Colonic mucosa (tissue), 4 donors: ENCODE measurements around the gene ASCL4. TPM values are rescaled to one million over a fixed set of nuclear protein-coding genes. Genes with fewer than 3 reads are reported as not detected.

Experiments
- DNase-seq: peaks from one replicate; pipeline ENCODE4 v3.0.0-alpha.2; 2020
- H3K27ac ChIP-seq: fragments of 200-600 bp; one replicate; pipeline ENCODE4 v1.8.0; 2021
- H3K27me3 ChIP-seq: fragments of 200-600 bp; one replicate; pipeline ENCODE4 v1.8.0; 2021
- H3K36me3 ChIP-seq: fragments of 200-600 bp; one replicate; pipeline ENCODE4 v1.8.0; 2021
- H3K4me1 ChIP-seq: fragments of 200-600 bp; one replicate; pipeline ENCODE4 v1.8.0; 2021; ENCODE audit warnings: mild to moderate bottlenecking
- H3K4me3 ChIP-seq: fragments of 200-600 bp; one replicate; pipeline ENCODE4 v1.8.0; 2021
- H3K9ac ChIP-seq, 2 donors: one replicate each; pipeline ENCODE4 v1.7.0; 2013; ENCODE audit warnings: control low read depth in 2 of 2, low read depth in 2 of 2, low read length in 2 of 2
- H3K9me3 ChIP-seq: fragments of 200-600 bp; one replicate; pipeline ENCODE4 v1.8.0; 2021
- CTCF ChIP-seq: fragments of 200-600 bp; IDR thresholded peaks from one replicate; pipeline ENCODE4 v1.8.0; 2022; ENCODE audit warnings: antibody characterized with exemption, mild to moderate bottlenecking
- intact Hi-C: fragments of 100-400 bp; cut with DNase I; formaldehyde crosslinking; loops from one replicate; pipeline ENCODE4 v1.14.1; 2022
- total RNA-seq, 2 donors: library from RNA; stranded (reverse); fragmentation: NEBNext Ultra II Directional in 1 of 2; extraction: Animal tissue kit (Norgen Biotek cat#: 25700) in 1 of 2; gene quantifications; one replicate each; pipeline ENCODE4 v1.2.1, GENCODE V29; 2021
- donor health status: healthy.
- donor health status: DM: no; HTN: no; CAD: no.
- donor health status: DM: no; HTN: no; CAD: no.

Gene ASCL4
- total RNA-seq, 2 donors from 2014 or later = not detected

GRCh38 chr12:107759410-107759809, 15.1 kb upstream of the ASCL4 start:
- peak overlapping the region in 1 of 2 donors; percentile 95 for H3K9ac ChIP-seq
- H3K4me3 ChIP-seq = peak overlapping the region; percentile 82
- H3K36me3 ChIP-seq = no peaks in the 10 kb centered on the region
- DNase-seq = peak; percentile 81
- intact Hi-C loops = loop anchor here (5.0 kb wide), 1 partner anchor 72 kb away; the partner anchor contains the start of gene PWP1
- no peaks in the 10 kb centered on the region for H3K4me1 ChIP-seq
- H3K9me3 ChIP-seq = no peaks in the 10 kb centered on the region
- no peaks in the 10 kb centered on the region for H3K27me3 ChIP-seq
- peak overlapping the region; percentile 72 for H3K27ac ChIP-seq
- TF ChIP-seq CTCF = no peak

DNA sequence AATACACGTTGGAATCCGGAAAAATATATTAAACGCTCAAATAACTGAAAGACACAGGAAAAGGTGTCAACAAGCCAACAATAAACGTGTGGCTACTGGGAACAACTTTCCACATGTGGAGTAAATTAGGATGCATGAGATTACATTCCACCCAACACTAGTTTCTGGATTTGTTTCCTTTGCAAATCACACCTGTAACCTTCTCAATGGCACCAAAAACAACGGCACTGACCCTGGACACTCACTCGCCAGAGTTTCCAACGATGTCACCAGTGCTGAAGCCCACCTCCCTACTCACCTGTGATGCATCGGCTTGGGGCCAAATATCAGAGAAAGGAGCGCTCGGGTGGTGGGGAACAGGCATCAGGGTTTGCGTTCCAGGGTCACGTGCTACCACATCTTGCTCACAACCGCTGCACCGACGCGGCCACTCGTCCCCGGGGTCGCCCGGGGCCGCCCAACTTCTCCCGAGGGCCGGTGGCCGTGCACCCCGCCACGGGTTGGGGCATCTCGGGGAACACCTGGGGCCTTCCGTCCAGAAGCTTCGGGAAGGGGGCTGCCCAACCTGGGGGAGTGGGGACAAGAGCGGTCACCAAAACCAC, 14.2 kb upstream of the ASCL4 start:
- Histone ChIP-seq H3K36me3 (no peaks in the 10 kb centered on the region), H3K9ac (peak overlapping the region; percentile 84 to 95), H3K27me3 (no peaks in the 10 kb centered on the region), H3K4me3 (peak overlapping the region; percentile 82), H3K27ac (peak overlapping the region; percentile 72), H3K9me3 (no peaks in the 10 kb centered on the region), H3K4me1 (no peaks in the 10 kb centered on the region)
- peak; percentile 56 for DNase-seq
- intact Hi-C loops = loop anchor here (5.0 kb wide), 1 partner anchor 122 kb away; no protein-coding TSS in a partner anchor
- no peak for TF ChIP-seq CTCF

DNA sequence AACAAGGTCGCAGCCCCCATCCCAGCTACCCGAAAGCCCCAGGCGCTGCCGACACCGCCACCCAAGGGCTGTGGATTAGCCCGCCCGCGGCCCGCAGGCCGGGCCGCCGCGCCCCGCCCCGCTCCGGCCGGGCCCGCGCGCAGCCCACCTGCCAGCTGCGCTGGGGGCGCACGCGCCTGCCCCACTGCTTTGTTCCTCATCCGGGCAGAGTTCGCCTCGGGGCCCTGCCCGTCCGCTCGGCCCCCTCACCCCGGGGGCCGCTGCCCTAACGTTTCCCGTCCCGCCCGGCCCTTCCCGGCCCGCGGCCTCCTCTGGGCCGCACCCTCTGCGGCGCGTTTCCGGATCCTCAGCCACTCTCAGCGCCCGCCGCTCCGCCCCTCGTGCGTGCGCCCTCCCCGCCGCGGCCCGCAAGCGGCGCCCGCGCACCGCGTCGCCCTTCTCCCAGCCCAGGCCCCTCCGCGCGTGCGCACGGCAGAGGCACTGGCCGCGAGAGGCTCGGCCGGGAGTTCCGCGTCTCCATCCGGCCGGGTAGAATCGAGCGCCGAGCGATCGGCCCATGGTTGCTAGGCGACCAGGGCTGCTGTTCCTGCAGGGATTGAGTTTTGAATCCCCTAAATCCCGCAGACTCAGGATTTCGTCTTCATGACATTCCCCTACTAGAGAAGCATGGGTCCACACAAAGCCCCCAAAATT, 13.5 kb upstream of the ASCL4 start, which contains the start of gene PRDM4:
TSS of gene PRDM4 (minus strand) at position 329 of the 693 bp plus-strand sequence. CDS start 622 bp downstream, outside the sequence.
- Histone ChIP-seq H3K4me1 (no peaks in the 10 kb centered on the region), H3K27me3 (no peaks in the 10 kb centered on the region), H3K36me3 (no peaks in the 10 kb centered on the region), H3K9ac (peak within 1 kb of the TSS; percentile 84 to 95), H3K27ac (peak within 1 kb of the TSS; percentile 72), H3K4me3 (peak within 1 kb of the TSS; percentile 82), H3K9me3 (no peaks in the 10 kb centered on the region)
- peak; percentile 91 for DNase-seq
- TF ChIP-seq CTCF = no peak
- intact Hi-C loops = loop anchor here (5.0 kb wide), 1 partner anchor 121 kb away; no protein-coding TSS in a partner anchor

- no peaks in the 10 kb centered on the region for H3K9me3 ChIP-seq
- peak overlapping the region; percentile 82 for H3K4me3 ChIP-seq
- H3K27ac ChIP-seq = no peak overlapping the region
- intact Hi-C loops = loop anchor here (5.0 kb wide), 1 partner anchor 121 kb away; no protein-coding TSS in a partner anchor
- peak overlapping the region in 1 of 2 donors; percentile 60 for H3K9ac ChIP-seq
- no peaks in the 10 kb centered on the region for H3K4me1 ChIP-seq
- no peaks in the 10 kb centered on the region for H3K27me3 ChIP-seq
- DNase-seq = no peak
- H3K36me3 ChIP-seq = no peaks in the 10 kb centered on the region
- TF ChIP-seq CTCF = no peak
Observed at GRCh38 chr12:107761502-107761904, 13.0 kb upstream of the ASCL4 start.

- H3K4me1 ChIP-seq = no peaks in the 10 kb centered on the region
- no peak for TF ChIP-seq CTCF
- intact Hi-C loops = loop anchor here (5.0 kb wide), 1 partner anchor 119 kb away; no protein-coding TSS in a partner anchor
- DNase-seq = no peak
- no peak overlapping the region for H3K27ac ChIP-seq
- no peaks in the 10 kb centered on the region for H3K27me3 ChIP-seq
- no peak overlapping the region for H3K4me3 ChIP-seq
- no peaks in the 10 kb centered on the region for H3K36me3 ChIP-seq
- no peak overlapping the region for H3K9ac ChIP-seq
- no peaks in the 10 kb centered on the region for H3K9me3 ChIP-seq
Observed at GRCh38 chr12:107762874-107763273, 11.6 kb upstream of the ASCL4 start.
